ENCODE measurements around the gene ZMAT5.

The ZMAT5 gene

GRCh38 chr22:29704528-29705285, 62.1 kb downstream of the ZMAT5 start:
- DNase-seq, result peak; percentile 68

- no peak for DNase-seq
Observed at GRCh38 chr22:29703569-29704195, 63.1 kb downstream of the ZMAT5 start.

- DNase-seq, result peak; percentile 80
Observed at GRCh38 chr22:29702931-29703501, 63.8 kb downstream of the ZMAT5 start.

- DNase-seq, result peak; percentile 32
Observed at GRCh38 chr22:29702000-29702930, 64.5 kb downstream of the ZMAT5 start.

GRCh38 chr22:29701155-29701999, 65.4 kb downstream of the ZMAT5 start:
- DNase-seq, result peak; percentile 37

- DNase-seq, result no peak
Observed at GRCh38 chr22:29700900-29701154, 66.0 kb downstream of the ZMAT5 start.

GRCh38 chr22:29700206-29700899, 66.5 kb downstream of the ZMAT5 start:
- DNase-seq, result peak; percentile 28

GRCh38 chr22:29697853-29698598, 68.8 kb downstream of the ZMAT5 start:
- DNase-seq, result no peak

GRCh38 chr22:29695129-29695926, 71.5 kb downstream of the ZMAT5 start:
- peak; percentile 86 for DNase-seq

- peak; percentile 47 for DNase-seq
Observed at GRCh38 chr22:29693671-29694070, 73.1 kb downstream of the ZMAT5 start.

- DNase-seq, result no peak
Observed at GRCh38 chr22:29693161-29693560, 73.6 kb downstream of the ZMAT5 start.

- no peak for DNase-seq
Observed at GRCh38 chr22:29692327-29692640, 74.5 kb downstream of the ZMAT5 start.

- no peak for DNase-seq
Observed at GRCh38 chr22:29691636-29692326, 75.0 kb downstream of the ZMAT5 start.

- no peak for DNase-seq
Observed at GRCh38 chr22:29690476-29690875, 76.3 kb downstream of the ZMAT5 start.

- DNase-seq, result peak; percentile 79
Observed at GRCh38 chr22:29689880-29690213, 77.0 kb downstream of the ZMAT5 start.

GRCh38 chr22:29689206-29689879, 77.5 kb downstream of the ZMAT5 start:
- no peak for DNase-seq

- DNase-seq, result no peak
Observed at GRCh38 chr22:29684244-29684643, 82.6 kb downstream of the ZMAT5 start.

- no peak for DNase-seq
Observed at GRCh38 chr22:29683536-29683935, 83.3 kb downstream of the ZMAT5 start.
